ENCODE results near the gene ZSCAN21.
A peak's percentile ranks its signal among the peaks of the same experiment; 100 is the strongest.
"Not testable (repeated sequence)": the region's sequence is repeated elsewhere in the genome, so short reads cannot be mapped to it uniquely, and the experiment has no call there.

Gene ZSCAN21

DNA sequence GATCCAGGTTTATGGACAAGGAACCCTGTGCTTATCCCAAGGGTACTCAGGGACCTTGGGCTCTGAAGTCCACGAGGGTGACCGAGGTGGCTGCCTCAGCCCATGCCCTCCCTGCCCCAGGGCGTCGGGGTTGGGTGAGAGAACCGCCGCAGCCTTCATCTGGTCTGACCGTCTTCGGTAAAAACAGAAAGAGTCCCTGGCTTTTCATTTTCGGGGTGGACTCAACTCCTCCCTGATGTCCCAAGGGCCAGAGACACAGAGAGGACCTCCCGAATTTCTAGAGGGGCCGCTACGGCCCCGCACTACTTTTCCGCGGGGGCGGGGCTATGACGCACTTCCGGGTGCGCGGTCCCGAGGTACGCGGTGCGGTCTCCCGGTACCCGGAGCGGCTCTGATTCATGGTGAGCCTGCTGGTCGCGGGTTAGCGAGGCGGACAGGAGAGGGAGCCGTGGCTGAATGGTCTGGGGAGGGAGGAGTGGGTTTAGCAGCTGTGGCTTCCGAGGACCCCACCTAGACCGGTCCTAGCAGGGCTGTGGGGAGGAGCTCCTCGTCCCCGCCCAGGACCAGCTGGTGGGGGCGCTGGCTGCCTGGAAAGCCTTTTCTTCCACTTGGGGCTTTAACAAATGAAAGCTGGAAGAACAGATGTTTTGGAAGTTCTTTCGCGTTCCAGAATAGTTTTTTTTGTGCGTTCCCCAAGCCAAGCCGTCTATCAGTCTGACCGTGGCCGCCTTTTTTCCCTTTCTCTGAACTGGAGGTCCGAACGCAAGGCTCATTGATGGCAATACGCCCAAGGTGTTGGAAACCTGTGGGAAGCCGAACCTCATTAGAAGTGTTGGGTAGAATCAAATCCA, at the start of gene ZSCAN21:
Gene ZSCAN21 (plus strand): TSS at position 334 of the 851 bp plus-strand sequence. CDS start 7,233 bp downstream, outside the sequence.
- Histone ChIP-seq H3K27me3 (ENCODE audit: control insufficient read depth, insufficient read depth, low read length) (no peaks in the 10 kb centered on the region), H3K9me3 (ENCODE audit: control insufficient read depth, insufficient read depth, low read length) (no peaks in the 10 kb centered on the region), H3K36me3 (ENCODE audit: control insufficient read depth, insufficient read depth, low read length) (no peaks in the 10 kb centered on the region), H3K4me1 (ENCODE audit: control insufficient read depth, insufficient read depth, low read length) (no peaks in the 10 kb centered on the region), H3K9ac (ENCODE audit: low read depth, low read length) (peak within 1 kb of the TSS; percentile 79), H3K4me3 (ENCODE audit: low read depth, low read length) (peak within 1 kb of the TSS; percentile 95)

- Histone ChIP-seq H3K9ac (ENCODE audit: low read depth, low read length) (no peak overlapping the region), H3K4me1 (ENCODE audit: control insufficient read depth, insufficient read depth, low read length) (no peaks in the 10 kb centered on the region), H3K9me3 (ENCODE audit: control insufficient read depth, insufficient read depth, low read length) (no peaks in the 10 kb centered on the region), H3K4me3 (ENCODE audit: low read depth, low read length) (no peak overlapping the region), H3K27me3 (ENCODE audit: control insufficient read depth, insufficient read depth, low read length) (no peaks in the 10 kb centered on the region), H3K36me3 (ENCODE audit: control insufficient read depth, insufficient read depth, low read length) (no peaks in the 10 kb centered on the region)
These were observed 49.3 kb upstream of the ZSCAN21 start for GRCh38 chr7:100000239-100000638.

GRCh38 chr7:100003711-100004661, 45.6 kb upstream of the ZSCAN21 start:
- Histone ChIP-seq H3K36me3 (ENCODE audit: control insufficient read depth, insufficient read depth, low read length) (no peaks in the 10 kb centered on the region), H3K9ac (ENCODE audit: low read depth, low read length) (no peak overlapping the region), H3K9me3 (ENCODE audit: control insufficient read depth, insufficient read depth, low read length) (no peaks in the 10 kb centered on the region), H3K4me3 (ENCODE audit: low read depth, low read length) (no peak overlapping the region), H3K27me3 (ENCODE audit: control insufficient read depth, insufficient read depth, low read length) (no peaks in the 10 kb centered on the region), H3K4me1 (ENCODE audit: control insufficient read depth, insufficient read depth, low read length) (no peaks in the 10 kb centered on the region)

DNA sequence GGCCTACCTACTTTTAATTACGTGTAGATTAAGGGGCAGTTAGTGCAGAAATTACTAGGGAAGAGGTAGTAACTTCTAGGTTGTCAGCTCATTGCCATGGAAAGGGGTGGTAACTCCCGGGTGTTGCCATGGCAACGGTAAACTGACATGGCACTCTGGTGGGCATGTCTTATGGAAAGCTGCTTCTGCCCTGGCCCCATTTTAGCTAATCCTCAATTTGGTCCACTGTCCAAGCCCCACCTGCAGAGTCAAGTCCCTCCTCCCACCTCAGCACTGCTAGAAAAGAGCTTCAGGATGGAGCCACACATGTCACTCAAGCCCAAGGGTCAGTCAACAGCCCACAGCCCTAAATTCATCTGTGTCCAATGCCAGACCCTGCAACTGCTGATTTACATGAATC, 41.7 kb upstream of the ZSCAN21 start:
- Histone ChIP-seq H3K9me3 (ENCODE audit: control insufficient read depth, insufficient read depth, low read length) (no peaks in the 10 kb centered on the region), H3K36me3 (ENCODE audit: control insufficient read depth, insufficient read depth, low read length) (no peaks in the 10 kb centered on the region), H3K9ac (ENCODE audit: low read depth, low read length) (no peak overlapping the region), H3K4me1 (ENCODE audit: control insufficient read depth, insufficient read depth, low read length) (no peaks in the 10 kb centered on the region), H3K27me3 (ENCODE audit: control insufficient read depth, insufficient read depth, low read length) (no peaks in the 10 kb centered on the region), H3K4me3 (ENCODE audit: low read depth, low read length) (no peak overlapping the region)

DNA sequence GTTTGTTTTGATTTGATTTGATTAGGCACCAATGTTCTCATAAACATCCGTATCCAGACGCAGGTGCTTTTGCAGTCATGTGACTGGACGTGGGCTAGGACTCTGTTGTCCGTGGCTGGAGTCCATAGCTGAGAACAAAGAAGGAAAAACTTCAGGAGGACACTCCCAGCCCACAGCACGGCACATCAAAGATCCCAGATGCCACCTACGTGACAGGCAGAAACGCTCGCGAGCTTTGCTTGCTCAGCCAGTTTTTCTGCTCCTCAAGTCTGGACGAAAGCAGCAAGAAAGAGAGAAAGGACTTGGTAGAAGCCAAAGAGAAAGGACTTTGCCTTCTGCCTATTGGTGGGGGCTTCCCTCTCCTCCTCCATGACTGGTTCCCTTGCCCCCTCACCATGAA, 41.0 kb upstream of the ZSCAN21 start:
- H3K36me3 ChIP-seq (ENCODE audit: control insufficient read depth, insufficient read depth, low read length), result no peaks in the 10 kb centered on the region
- H3K27me3 ChIP-seq (ENCODE audit: control insufficient read depth, insufficient read depth, low read length), result no peaks in the 10 kb centered on the region
- H3K9me3 ChIP-seq (ENCODE audit: control insufficient read depth, insufficient read depth, low read length), result no peaks in the 10 kb centered on the region
- H3K4me1 ChIP-seq (ENCODE audit: control insufficient read depth, insufficient read depth, low read length), result no peaks in the 10 kb centered on the region
- H3K9ac ChIP-seq (ENCODE audit: low read depth, low read length), result no peak overlapping the region
- H3K4me3 ChIP-seq (ENCODE audit: low read depth, low read length), result no peak overlapping the region

GRCh38 chr7:100009952-100010351, 39.6 kb upstream of the ZSCAN21 start:
- not testable (repeated sequence) for H3K9ac ChIP-seq (ENCODE audit: low read depth, low read length); H3K36me3 ChIP-seq (ENCODE audit: control insufficient read depth, insufficient read depth, low read length); H3K4me3 ChIP-seq (ENCODE audit: low read depth, low read length); H3K9me3 ChIP-seq (ENCODE audit: control insufficient read depth, insufficient read depth, low read length); H3K4me1 ChIP-seq (ENCODE audit: control insufficient read depth, insufficient read depth, low read length); H3K27me3 ChIP-seq (ENCODE audit: control insufficient read depth, insufficient read depth, low read length)

DNA sequence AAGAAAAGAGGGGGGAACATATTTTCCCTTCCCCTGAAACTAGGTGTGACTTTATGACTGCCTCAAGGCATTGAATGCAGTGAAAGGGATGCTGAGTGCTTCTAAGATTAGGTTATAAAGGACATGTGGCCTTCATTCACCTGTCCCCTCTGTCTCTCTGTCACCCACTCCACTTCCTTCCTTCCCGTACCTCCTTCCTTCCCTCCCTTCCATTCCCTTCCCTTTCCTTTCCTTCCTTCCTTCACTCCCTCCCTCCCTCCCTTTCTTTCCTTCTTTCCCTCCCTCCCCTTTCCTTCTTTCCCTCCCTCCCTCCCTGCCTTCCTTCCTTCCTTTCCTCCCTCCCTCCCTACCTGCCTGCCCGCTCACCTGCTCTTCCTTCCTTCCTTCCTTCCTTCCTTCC, 38.7 kb upstream of the ZSCAN21 start:
- no peaks in the 10 kb centered on the region for H3K36me3 ChIP-seq (ENCODE audit: control insufficient read depth, insufficient read depth, low read length)
- H3K9me3 ChIP-seq (ENCODE audit: control insufficient read depth, insufficient read depth, low read length), result no peaks in the 10 kb centered on the region
- H3K9ac ChIP-seq (ENCODE audit: low read depth, low read length), result no peak overlapping the region
- no peaks in the 10 kb centered on the region for H3K27me3 ChIP-seq (ENCODE audit: control insufficient read depth, insufficient read depth, low read length)
- H3K4me3 ChIP-seq (ENCODE audit: low read depth, low read length), result no peak overlapping the region
- no peaks in the 10 kb centered on the region for H3K4me1 ChIP-seq (ENCODE audit: control insufficient read depth, insufficient read depth, low read length)

- H3K27me3 ChIP-seq (ENCODE audit: control insufficient read depth, insufficient read depth, low read length), result no peaks in the 10 kb centered on the region
- no peaks in the 10 kb centered on the region for H3K9me3 ChIP-seq (ENCODE audit: control insufficient read depth, insufficient read depth, low read length)
- H3K9ac ChIP-seq (ENCODE audit: low read depth, low read length), result no peak overlapping the region
- no peaks in the 10 kb centered on the region for H3K36me3 ChIP-seq (ENCODE audit: control insufficient read depth, insufficient read depth, low read length)
- no peak overlapping the region for H3K4me3 ChIP-seq (ENCODE audit: low read depth, low read length)
- no peaks in the 10 kb centered on the region for H3K4me1 ChIP-seq (ENCODE audit: control insufficient read depth, insufficient read depth, low read length)
These were observed 38.1 kb upstream of the ZSCAN21 start for GRCh38 chr7:100011516-100011915.

DNA sequence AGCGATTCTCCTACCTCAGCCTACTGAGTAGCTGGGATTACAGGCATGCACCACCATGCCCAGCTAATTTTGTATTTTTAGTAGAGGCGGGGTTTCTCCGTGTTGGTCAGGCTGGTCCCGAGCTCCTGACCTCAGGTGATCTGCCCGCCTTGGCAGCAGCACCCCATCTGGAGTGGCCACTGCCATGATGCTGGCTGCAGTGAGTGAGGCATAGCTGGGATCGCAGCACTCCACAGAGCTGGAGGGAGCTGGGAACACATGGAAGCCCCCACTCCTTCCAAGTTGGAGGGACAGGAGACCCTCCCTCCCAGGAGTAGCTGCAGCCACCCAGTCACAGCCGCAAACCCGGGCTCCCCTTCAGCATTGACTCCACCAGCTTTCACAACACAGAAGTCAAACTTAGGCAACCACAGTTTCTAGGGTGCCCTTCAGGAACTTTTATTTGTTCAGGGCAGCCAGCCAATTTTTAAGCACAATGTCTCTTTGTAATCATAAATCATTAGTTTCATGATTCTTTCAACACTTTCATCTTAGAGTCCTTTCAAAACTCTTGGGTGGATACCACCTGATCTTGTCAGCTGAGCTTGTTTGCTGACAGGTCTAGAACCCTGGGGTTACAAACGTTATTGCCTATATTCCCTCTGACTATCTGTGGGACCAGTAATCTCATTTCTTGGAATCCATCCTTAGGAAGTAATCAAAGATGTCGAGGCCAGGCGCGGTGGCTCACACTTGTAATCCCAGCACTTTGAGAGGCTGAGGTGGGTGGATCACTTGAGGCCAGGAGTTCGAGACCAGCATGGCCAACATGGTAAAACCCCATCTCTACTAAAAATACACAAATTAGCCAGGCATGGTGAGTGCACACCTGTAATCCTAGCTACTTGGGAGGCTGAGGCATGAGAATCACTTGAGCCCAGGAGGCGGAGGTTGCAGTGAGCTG, 36.9 kb upstream of the ZSCAN21 start:
- not testable (repeated sequence) for H3K27me3 ChIP-seq (ENCODE audit: control insufficient read depth, insufficient read depth, low read length); H3K9me3 ChIP-seq (ENCODE audit: control insufficient read depth, insufficient read depth, low read length); H3K4me1 ChIP-seq (ENCODE audit: control insufficient read depth, insufficient read depth, low read length); H3K9ac ChIP-seq (ENCODE audit: low read depth, low read length); H3K36me3 ChIP-seq (ENCODE audit: control insufficient read depth, insufficient read depth, low read length); H3K4me3 ChIP-seq (ENCODE audit: low read depth, low read length)

DNA sequence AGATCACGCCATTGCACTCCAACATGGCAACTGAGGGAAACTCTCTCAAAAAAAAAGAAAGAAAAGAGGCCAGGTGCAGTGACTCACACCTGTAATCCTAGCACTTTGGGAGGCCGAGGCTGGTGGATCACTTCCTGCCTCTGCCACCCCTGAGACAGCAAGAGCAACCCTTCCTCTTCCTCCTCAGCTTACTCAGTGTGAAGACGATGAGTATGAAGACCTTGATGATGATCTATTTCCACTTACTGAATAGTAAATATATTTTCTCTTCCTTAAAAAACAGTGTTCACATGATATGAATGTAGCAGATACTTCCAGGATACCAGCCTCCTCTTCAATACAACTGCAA, 36.3 kb upstream of the ZSCAN21 start:
- Histone ChIP-seq H3K4me3 (ENCODE audit: low read depth, low read length) (no peak overlapping the region), H3K9ac (ENCODE audit: low read depth, low read length) (no peak overlapping the region), H3K27me3 (ENCODE audit: control insufficient read depth, insufficient read depth, low read length) (no peaks in the 10 kb centered on the region), H3K36me3 (ENCODE audit: control insufficient read depth, insufficient read depth, low read length) (no peaks in the 10 kb centered on the region), H3K4me1 (ENCODE audit: control insufficient read depth, insufficient read depth, low read length) (peaks cover 4% of the 10 kb centered on the region), H3K9me3 (ENCODE audit: control insufficient read depth, insufficient read depth, low read length) (no peaks in the 10 kb centered on the region)

Measured in iPS-15b (cell line).